Osteocyte (in vitro differentiated cells): ENCODE results near the gene LIMCH1. TPM values are rescaled to one million over a fixed set of nuclear protein-coding genes. Genes with fewer than 3 reads are reported as not detected.

Experiments used
- DNase-seq: peaks from one replicate; pipeline ENCODE4 v3.0.0; 2021; ENCODE audit warnings: mixed read lengths; ENCODE audit not compliant: unreplicated experiment; ENCODE audit errors: extremely low spot score
- H3K27ac Mint-ChIP-seq: one replicate; pipeline ENCODE4 v1.8.0; 2021; ENCODE audit warnings: mild to moderate bottlenecking, mixed read lengths; ENCODE audit not compliant: unreplicated experiment
- H3K27me3 Mint-ChIP-seq: one replicate; pipeline ENCODE4 v1.8.0; 2021; ENCODE audit warnings: mixed read lengths; ENCODE audit not compliant: unreplicated experiment
- H3K36me3 Mint-ChIP-seq: one replicate; pipeline ENCODE4 v1.8.0; 2021; ENCODE audit warnings: mixed read lengths; ENCODE audit not compliant: unreplicated experiment
- H3K4me1 Mint-ChIP-seq: one replicate; pipeline ENCODE4 v1.8.0; 2021; ENCODE audit warnings: mixed read lengths; ENCODE audit not compliant: unreplicated experiment
- H3K4me3 Mint-ChIP-seq: one replicate; pipeline ENCODE4 v1.8.0; 2021; ENCODE audit warnings: mild to moderate bottlenecking, moderate library complexity, mixed read lengths; ENCODE audit not compliant: unreplicated experiment
- H3K9me3 Mint-ChIP-seq: one replicate; pipeline ENCODE4 v1.8.0; 2021; ENCODE audit warnings: mixed read lengths; ENCODE audit not compliant: unreplicated experiment
- total RNA-seq: library from RNA; stranded (reverse); gene quantifications from 2 replicates; pipeline ENCODE4 v1.2.1, GENCODE V29; 2021
- TF ChIP-seq, protein P1 (sequence below): fragments of 200-600 bp; sonication (generic); IDR thresholded peaks from 2 replicates; pipeline ENCODE4 v1.5.0; 2021; ENCODE audit warnings: antibody characterized with exemption, mild to moderate bottlenecking, moderate library complexity

LIMCH1 gene
- total RNA-seq, 1 donor from 2014 or later = 0.43 TPM

DNA sequence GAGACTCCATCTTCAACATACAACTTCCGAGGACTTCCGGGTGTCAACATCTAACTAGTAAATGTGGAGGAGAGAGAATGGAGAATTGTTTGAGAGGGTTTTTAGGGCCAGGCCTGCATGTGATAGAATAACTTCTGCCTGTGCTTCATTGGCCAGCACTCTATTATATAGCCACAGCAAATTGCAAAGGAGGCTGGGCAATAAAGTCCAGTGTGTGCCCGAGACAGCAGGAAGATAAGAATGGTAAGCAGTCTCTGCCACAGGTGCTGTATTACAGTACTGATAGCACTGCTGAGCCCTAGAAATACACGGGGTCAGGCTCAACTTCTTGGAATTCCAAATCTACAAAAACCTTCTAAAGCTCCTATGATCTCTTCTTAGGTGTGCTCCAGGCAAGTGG, 20.8 kb upstream of the LIMCH1 start:
- no peaks in the 10 kb centered on the region for H3K36me3 Mint-ChIP-seq

DNA sequence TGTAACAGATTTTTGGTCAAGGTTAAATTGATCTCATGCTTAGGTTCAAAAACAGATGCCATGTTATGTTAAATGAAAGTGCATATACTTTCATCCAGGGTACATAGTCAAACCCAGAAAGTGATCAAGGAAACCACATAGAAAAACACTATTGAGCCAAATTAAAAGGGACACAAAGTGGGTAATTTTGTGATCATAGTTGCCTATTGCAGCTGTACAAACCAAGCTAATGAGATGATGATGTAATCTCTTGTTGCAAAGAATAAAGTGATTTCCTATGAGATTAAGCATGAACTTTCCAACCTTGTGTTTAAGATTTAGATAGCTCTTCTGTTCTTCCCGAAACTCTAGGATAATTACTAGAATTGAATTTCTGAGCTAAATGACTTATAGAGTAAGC, 20.2 kb upstream of the LIMCH1 start:
- no peaks in the 10 kb centered on the region for H3K9me3 Mint-ChIP-seq
- no peak overlapping the region for H3K4me3 Mint-ChIP-seq
- H3K36me3 Mint-ChIP-seq = no peaks in the 10 kb centered on the region
- TF ChIP-seq, protein P1, sequence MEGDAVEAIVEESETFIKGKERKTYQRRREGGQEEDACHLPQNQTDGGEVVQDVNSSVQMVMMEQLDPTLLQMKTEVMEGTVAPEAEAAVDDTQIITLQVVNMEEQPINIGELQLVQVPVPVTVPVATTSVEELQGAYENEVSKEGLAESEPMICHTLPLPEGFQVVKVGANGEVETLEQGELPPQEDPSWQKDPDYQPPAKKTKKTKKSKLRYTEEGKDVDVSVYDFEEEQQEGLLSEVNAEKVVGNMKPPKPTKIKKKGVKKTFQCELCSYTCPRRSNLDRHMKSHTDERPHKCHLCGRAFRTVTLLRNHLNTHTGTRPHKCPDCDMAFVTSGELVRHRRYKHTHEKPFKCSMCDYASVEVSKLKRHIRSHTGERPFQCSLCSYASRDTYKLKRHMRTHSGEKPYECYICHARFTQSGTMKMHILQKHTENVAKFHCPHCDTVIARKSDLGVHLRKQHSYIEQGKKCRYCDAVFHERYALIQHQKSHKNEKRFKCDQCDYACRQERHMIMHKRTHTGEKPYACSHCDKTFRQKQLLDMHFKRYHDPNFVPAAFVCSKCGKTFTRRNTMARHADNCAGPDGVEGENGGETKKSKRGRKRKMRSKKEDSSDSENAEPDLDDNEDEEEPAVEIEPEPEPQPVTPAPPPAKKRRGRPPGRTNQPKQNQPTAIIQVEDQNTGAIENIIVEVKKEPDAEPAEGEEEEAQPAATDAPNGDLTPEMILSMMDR = no peak
- H3K4me1 Mint-ChIP-seq = no peaks in the 10 kb centered on the region
- no peak overlapping the region for H3K27ac Mint-ChIP-seq
- H3K27me3 Mint-ChIP-seq = peaks cover 2% of the 10 kb centered on the region
- DNase-seq = no peak

More for the DNA sequence above, 20.8 kb upstream of the LIMCH1 start:
- peaks cover 2% of the 10 kb centered on the region for H3K27me3 Mint-ChIP-seq
- H3K4me3 Mint-ChIP-seq = no peak overlapping the region
- H3K9me3 Mint-ChIP-seq = no peaks in the 10 kb centered on the region
- no peak for DNase-seq
- no peak overlapping the region for H3K27ac Mint-ChIP-seq
- no peaks in the 10 kb centered on the region for H3K4me1 Mint-ChIP-seq
- TF ChIP-seq, protein P1 = no peak

DNA sequence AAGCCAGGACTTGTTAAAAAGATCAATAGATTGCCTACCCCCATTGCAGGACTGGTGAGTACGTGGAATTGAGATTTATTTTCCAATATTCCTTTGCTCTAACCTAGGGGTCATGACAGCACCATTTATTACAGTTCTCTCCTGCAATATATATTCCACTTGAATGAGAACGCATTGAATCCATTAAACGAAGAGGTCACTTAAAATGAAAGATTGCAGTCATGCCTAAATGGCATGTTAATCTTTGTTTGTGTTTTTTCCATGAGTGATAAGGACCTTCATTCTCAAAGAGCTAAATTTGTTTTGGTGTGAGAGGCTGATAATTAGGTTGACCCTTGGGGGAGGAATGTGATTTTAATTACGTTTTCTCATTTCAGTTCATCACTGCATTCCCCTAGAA, 13.5 kb upstream of the LIMCH1 start:
- no peak overlapping the region for H3K27ac Mint-ChIP-seq
- no peak for DNase-seq
- TF ChIP-seq, protein P1 = no peak
- no peak overlapping the region for H3K4me3 Mint-ChIP-seq
- no peaks in the 10 kb centered on the region for H3K27me3 Mint-ChIP-seq
- H3K9me3 Mint-ChIP-seq = no peaks in the 10 kb centered on the region
- H3K36me3 Mint-ChIP-seq = no peaks in the 10 kb centered on the region
- peaks cover 6% of the 10 kb centered on the region for H3K4me1 Mint-ChIP-seq

DNA sequence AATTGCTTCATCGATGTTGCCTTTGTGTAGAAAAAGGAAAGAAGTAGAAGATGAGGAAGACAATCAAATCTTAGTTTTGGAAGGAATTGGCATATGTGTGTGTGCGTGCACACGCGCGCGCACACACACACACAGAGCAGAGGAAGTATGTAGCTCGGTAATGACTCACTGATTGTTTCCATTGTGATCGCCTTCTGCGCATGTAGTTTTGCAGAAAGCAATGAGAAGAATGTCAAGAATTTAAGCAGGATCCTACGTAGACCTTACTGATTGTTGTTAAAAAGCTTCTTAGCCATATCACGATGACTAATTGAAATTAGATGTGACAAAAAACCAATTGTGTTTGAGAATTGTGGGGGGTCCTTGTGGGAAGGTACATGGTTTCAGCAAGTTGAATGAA, 12.8 kb upstream of the LIMCH1 start:
- Mint-ChIP-seq H3K27me3 (no peaks in the 10 kb centered on the region), H3K4me3 (no peak overlapping the region), H3K9me3 (no peaks in the 10 kb centered on the region), H3K27ac (no peak overlapping the region), H3K4me1 (peaks cover 6% of the 10 kb centered on the region), H3K36me3 (no peaks in the 10 kb centered on the region)
- TF ChIP-seq, protein P1 = no peak
- DNase-seq = no peak

DNA sequence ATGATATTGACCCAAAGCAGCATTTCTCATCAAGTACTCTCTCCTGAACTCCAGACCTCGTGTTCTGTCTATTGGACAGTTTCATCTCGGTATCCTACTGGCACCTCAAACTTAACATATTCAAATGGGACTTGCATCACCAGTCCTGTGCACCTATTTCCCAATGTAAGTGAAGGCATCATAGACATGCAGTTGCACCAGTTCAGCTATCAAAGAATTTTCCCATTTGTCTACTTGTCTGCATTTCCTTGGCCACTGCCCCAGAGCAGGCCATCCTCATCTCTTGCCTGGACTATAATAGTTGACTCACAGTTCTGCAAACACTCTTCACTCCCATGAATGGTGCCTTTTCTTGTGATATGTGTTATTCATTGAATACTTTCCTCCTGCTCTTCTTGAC, 11.3 kb upstream of the LIMCH1 start:
- Mint-ChIP-seq H3K4me3 (no peak overlapping the region), H3K4me1 (peaks cover 6% of the 10 kb centered on the region), H3K36me3 (no peaks in the 10 kb centered on the region), H3K27ac (no peak overlapping the region), H3K27me3 (no peaks in the 10 kb centered on the region), H3K9me3 (no peaks in the 10 kb centered on the region)
- DNase-seq = no peak
- TF ChIP-seq, protein P1 = no peak
